Tibial nerve (tissue), 4 donors: ENCODE measurements around the gene PCDHAC1.

Source experiments
- CTCF ChIP-seq, 5 experiments: fragments of 200-600 bp in 3 of 5; fragments of 450-650 bp in 2 of 5; sonication (generic) in 3 of 5; IDR thresholded peaks; one replicate each; pipeline ENCODE4 v1.5.1; 2016 to 2019; ENCODE audit warnings: antibody characterized with exemption in 5 of 5, mild to moderate bottlenecking in 3 of 5, moderate library complexity in 2 of 5
- EP300 ChIP-seq, 2 donors: sonication (generic); formaldehyde crosslinking; IDR thresholded peaks; one replicate each; pipeline ENCODE4 v1.6.1; 2017; ENCODE audit warnings: antibody characterized with exemption in 2 of 2, mild to moderate bottlenecking in 1 of 2
- POLR2A ChIP-seq, 2 donors: fragments of 450-650 bp; IDR thresholded peaks; one replicate each; pipeline ENCODE4 v1.6.1; 2017; ENCODE audit warnings: antibody characterized with exemption in 2 of 2, mild to moderate bottlenecking in 2 of 2, moderate library complexity in 2 of 2

GRCh38 chr5:140978260-140978659 lies 52.2 kb downstream of the PCDHAC1 start:
- TF ChIP-seq CTCF (IDR thresholded peaks at IDR 0.05) = no peak
- TF ChIP-seq POLR2A (IDR thresholded peaks at IDR 0.05) = no peak
- peak in 1 of 2 donors; percentile 8 for TF ChIP-seq EP300 (IDR thresholded peaks at IDR 0.05)
